GM21423 (cell line): ENCODE data around the gene FASN.
A peak's percentile ranks its signal among the peaks of the same experiment; 100 is the strongest.
"Not testable (repeated sequence)": the region's sequence is repeated elsewhere in the genome, so short reads cannot be mapped to it uniquely, and the experiment has no call there.

Experiments
- ATAC-seq: cut with Tn5 transposase; IDR thresholded peaks from one replicate; pipeline ENCODE4 v1.9.1; 2021; ENCODE audit warnings: mild to moderate bottlenecking, moderate library complexity; ENCODE audit not compliant: unreplicated experiment

FASN gene

GRCh38 chr17:82047914-82048570 lies 50.0 kb downstream of the FASN start:
- no peak for ATAC-seq

- ATAC-seq, result no peak
These were observed 50.7 kb downstream of the FASN start for GRCh38 chr17:82047379-82047778.

- ATAC-seq, result no peak
These were observed 51.1 kb downstream of the FASN start for GRCh38 chr17:82046903-82047302.

- ATAC-seq, result no peak
These were observed 52.0 kb downstream of the FASN start for GRCh38 chr17:82045936-82046484.

GRCh38 chr17:82043507-82043906 lies 54.5 kb downstream of the FASN start:
- no peak for ATAC-seq

GRCh38 chr17:82042649-82043048 lies 55.4 kb downstream of the FASN start:
- ATAC-seq, result no peak

- ATAC-seq, result no peak
These were observed 56.8 kb downstream of the FASN start for GRCh38 chr17:82041144-82041814.

GRCh38 chr17:82039695-82040299 lies 58.2 kb downstream of the FASN start:
- ATAC-seq, result no peak

- ATAC-seq, result not testable (repeated sequence)
These were observed 59.1 kb downstream of the FASN start for GRCh38 chr17:82038796-82039409.

GRCh38 chr17:82037889-82038195 lies 60.2 kb downstream of the FASN start:
- no peak for ATAC-seq

GRCh38 chr17:82037092-82037888 lies 60.7 kb downstream of the FASN start, which contains the start of gene DCXR:
DCXR (minus strand) TSS chr17:82037697; CDS start chr17:82037682, 15 bp downstream.
- peak; percentile 84 for ATAC-seq

GRCh38 chr17:82036634-82037091 lies 61.4 kb downstream of the FASN start:
- no peak for ATAC-seq

- ATAC-seq, result no peak
These were observed 61.9 kb downstream of the FASN start for GRCh38 chr17:82035956-82036633.

- ATAC-seq, result no peak
These were observed 62.5 kb downstream of the FASN start for GRCh38 chr17:82035488-82035887.

GRCh38 chr17:82034371-82035011 lies 63.5 kb downstream of the FASN start:
- no peak for ATAC-seq

GRCh38 chr17:82033359-82034085 lies 64.5 kb downstream of the FASN start:
- no peak for ATAC-seq

- ATAC-seq, result no peak
These were observed 66.0 kb downstream of the FASN start for GRCh38 chr17:82031885-82032627.

- no peak for ATAC-seq
These were observed 66.6 kb downstream of the FASN start, which contains the start of gene RAC3 for GRCh38 chr17:82031303-82031884. RAC3 (plus strand) TSS chr17:82031678; CDS start chr17:82031762, 84 bp downstream.
